GM21619 (cell line): ENCODE measurements around the gene SEMA4D.

Experiments used
- ATAC-seq: cut with Tn5 transposase; IDR thresholded peaks from one replicate; pipeline ENCODE4 v1.9.1; 2021; ENCODE audit not compliant: unreplicated experiment

SEMA4D gene

GRCh38 chr9:89328064-89328463 lies 169.8 kb downstream of the SEMA4D start:
- ATAC-seq, result no peak

- ATAC-seq, result no peak
Observed at GRCh38 chr9:89325733-89326132, 172.2 kb downstream of the SEMA4D start.

GRCh38 chr9:89323390-89323789 lies 174.5 kb downstream of the SEMA4D start:
- no peak for ATAC-seq

- ATAC-seq, result no peak
Observed at GRCh38 chr9:89319015-89319905, 178.7 kb downstream of the SEMA4D start.

GRCh38 chr9:89318123-89319014 lies 179.5 kb downstream of the SEMA4D start, which contains the start of gene SECISBP2:
Gene SECISBP2 (plus strand): TSS chr9:89318500. CDS start chr9:89318577, 77 bp downstream.
- ATAC-seq, result peak; percentile 88

- no peak for ATAC-seq
Observed at GRCh38 chr9:89317282-89317681, 180.6 kb downstream of the SEMA4D start.

- no peak for ATAC-seq
Observed at GRCh38 chr9:89315482-89315881, 182.4 kb downstream of the SEMA4D start.

GRCh38 chr9:89314955-89315354 lies 183.0 kb downstream of the SEMA4D start:
- ATAC-seq, result no peak

- no peak for ATAC-seq
Observed at GRCh38 chr9:89313842-89314241, 184.1 kb downstream of the SEMA4D start.

- no peak for ATAC-seq
Observed at GRCh38 chr9:89312222-89312571, 185.7 kb downstream of the SEMA4D start.

GRCh38 chr9:89311346-89312221 lies 186.3 kb downstream of the SEMA4D start:
- ATAC-seq, result no peak
